Heart right ventricle (tissue), 16 donors: ENCODE results near the gene PRLR. TPM values are rescaled to one million over a fixed set of nuclear protein-coding genes. Genes with fewer than 3 reads are reported as not detected.

Experiments used
- ATAC-seq, 8 donors: fragments of 200-7000 bp; cut with Tn5 transposase; one replicate each; pipeline ENCODE4 v1.9.1; 2020; ENCODE audit warnings: mild to moderate bottlenecking in 8 of 8, moderate library complexity in 8 of 8, moderate number of reproducible peaks in 1 of 8
- DNase-seq, 2 donors: peaks; one replicate each; pipeline ENCODE4 v3.0.0-alpha.2; 2020
- H3K27ac ChIP-seq, 10 donors: fragments of 200-600 bp; sonication (generic) in 2 of 10; one replicate each; pipeline versions ENCODE4 v1.5.0 to v1.8.0; 2020 to 2022; ENCODE audit warnings: mild to moderate bottlenecking in 3 of 10
- H3K27me3 ChIP-seq, 7 donors: fragments of 200-600 bp; one replicate each; pipeline ENCODE4 v1.8.0; 2021 to 2022; ENCODE audit warnings: mild to moderate bottlenecking in 2 of 7
- H3K36me3 ChIP-seq, 9 donors: fragments of 200-600 bp; sonication (generic) in 1 of 9; one replicate each; pipeline versions ENCODE4 v1.5.0 to v1.8.0; 2020 to 2022; ENCODE audit warnings: mild to moderate bottlenecking in 2 of 9
- H3K4me1 ChIP-seq, 9 donors: fragments of 200-600 bp; sonication (generic) in 1 of 9; one replicate each; pipeline versions ENCODE4 v1.5.0 to v1.8.0; 2020 to 2022; ENCODE audit warnings: mild to moderate bottlenecking in 4 of 9
- H3K4me3 ChIP-seq, 10 donors: fragments of 200-600 bp; sonication (generic) in 2 of 10; one replicate each; pipeline versions ENCODE4 v1.5.0 to v1.8.0; 2020 to 2022; ENCODE audit warnings: mild to moderate bottlenecking in 7 of 10, moderate library complexity in 2 of 10
- H3K9me3 ChIP-seq, 11 donors: fragments of 200-600 bp in 10 of 11; sonication (generic) in 2 of 11; one replicate each; pipeline versions ENCODE4 v1.5.0 to v1.8.0; 2013 to 2022; ENCODE audit warnings: mild to moderate bottlenecking in 2 of 11, control low read depth in 1 of 11, moderate library complexity in 1 of 11
- WGBS, 2 donors: extraction: QIAGEN DNeasy Blood & Tissue Kit; methylation state at CpG; one replicate each; pipeline ENCODE4 v1.1.7; 2013; ENCODE audit warnings: inconsistent platforms in 1 of 2; 5-methylcytosine and 5-hydroxymethylcytosine counted together
- intact Hi-C, 10 donors: fragments of 100-400 bp; cut with DNase I; formaldehyde crosslinking; loops; one replicate each; pipeline versions ENCODE4 v1.11.1 to v1.14.2; 2022
- polyA plus RNA-seq, 2 donors: library from polyadenylated mRNA; stranded (reverse); fragments of 200-250 nt; gene quantifications; one replicate each; pipeline ENCODE4 v1.2.3, GENCODE V29; 2013
- total RNA-seq, 10 donors: library from RNA; stranded (reverse); fragmentation: NEBNext Ultra II Directional in 3 of 10; extraction: Animal tissue kit (Norgen Biotek cat#: 25700) in 3 of 10; gene quantifications; one replicate each; pipeline versions ENCODE4 v1.2.1 to v1.2.4, GENCODE V29; 2021 to 2023
- TF ChIP-seq, protein P1 (sequence below), 9 donors: fragments of 200-600 bp; sonication (generic) in 2 of 9; IDR thresholded peaks; one replicate each; pipeline versions ENCODE4 v1.5.0 to v1.8.0; 2021 to 2022; ENCODE audit warnings: antibody characterized with exemption in 9 of 9, mild to moderate bottlenecking in 5 of 9, moderate library complexity in 1 of 9
- donor health status: Arrhythmogenic right ventricular cardiomyopathy.
- donor health status: ischemic (EF 13 %, LVEDD 7.1; RV severe dilation, severe dysfunction).
- donor health status: healthy with polysubstance abuse.
- donor health status: DM: no; HTN: yes; CAD: no.
- donor health status: DM: no; HTN: no; CAD: no.
- donor health status: ischemic (EF 25% LVEDD 6.9; RV normal size, moderate dysfunction).
- donor health status: ischemic (EF 25% LVEDD 5.7; RV mildly dilated, moderate dysfunction).
- donor health status: healthy.
- donor health status: DM: yes; HTN: yes; CAD: no.
- donor health status: Ischemic cardiomyopathy.
- donor health status: ischemic (EF 35%, LVEDD 5.7; RV mildly dilated, moderate dysfunction).
- donor health status: nonischemic (EF 11% LVEDD 7.7; RV severe dilation, severe dysfunction).
- donor health status: DM: yes; HTN: yes; CAD: no.
- donor health status: PGD.
- donor health status: ischemic (EF 29% LVEDD 5.4; RV normal size, mild dysfunction).
- donor health status: nonischemic (EF 23%, LVEDD 6.1; RV moderate dilation, normal function).

The PRLR gene
- total and polyA plus RNA-seq, 12 donors, result 0.04 to 1.3 (median 0.47) TPM

DNA sequence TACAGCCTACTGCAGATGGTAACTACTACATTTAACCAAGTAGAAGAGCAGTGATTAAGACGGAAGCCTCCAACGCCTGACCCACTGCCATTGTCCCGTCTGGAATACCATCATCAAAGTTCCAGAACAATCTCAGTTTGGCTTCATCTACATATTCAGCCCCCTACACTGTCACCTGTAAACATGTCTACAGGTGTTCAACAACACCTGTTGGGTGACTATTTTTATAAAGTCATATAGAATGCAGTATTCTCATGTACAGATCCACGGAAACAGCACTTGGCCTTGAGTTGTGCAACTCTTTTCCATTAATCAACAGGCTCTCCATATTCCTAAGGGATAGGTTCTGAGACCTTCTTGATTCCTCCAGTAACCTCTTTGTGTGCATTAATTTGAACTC, 129.3 kb downstream of the PRLR start:
- no peak for ATAC-seq
- Histone ChIP-seq H3K9me3 (no peaks in the 10 kb centered on the region), H3K36me3 (no peaks in the 10 kb centered on the region), H3K27ac (no peak overlapping the region), H3K27me3 (peaks cover 0 to 12% (median 0%) of the 10 kb centered on the region in 7 donors), H3K4me1 (no peaks in the 10 kb centered on the region), H3K4me3 (no peak overlapping the region)
- WGBS, 2 donors, result 90 to 93% methylated on average over 4 of the region's 4 CpGs
- TF ChIP-seq, protein P1, sequence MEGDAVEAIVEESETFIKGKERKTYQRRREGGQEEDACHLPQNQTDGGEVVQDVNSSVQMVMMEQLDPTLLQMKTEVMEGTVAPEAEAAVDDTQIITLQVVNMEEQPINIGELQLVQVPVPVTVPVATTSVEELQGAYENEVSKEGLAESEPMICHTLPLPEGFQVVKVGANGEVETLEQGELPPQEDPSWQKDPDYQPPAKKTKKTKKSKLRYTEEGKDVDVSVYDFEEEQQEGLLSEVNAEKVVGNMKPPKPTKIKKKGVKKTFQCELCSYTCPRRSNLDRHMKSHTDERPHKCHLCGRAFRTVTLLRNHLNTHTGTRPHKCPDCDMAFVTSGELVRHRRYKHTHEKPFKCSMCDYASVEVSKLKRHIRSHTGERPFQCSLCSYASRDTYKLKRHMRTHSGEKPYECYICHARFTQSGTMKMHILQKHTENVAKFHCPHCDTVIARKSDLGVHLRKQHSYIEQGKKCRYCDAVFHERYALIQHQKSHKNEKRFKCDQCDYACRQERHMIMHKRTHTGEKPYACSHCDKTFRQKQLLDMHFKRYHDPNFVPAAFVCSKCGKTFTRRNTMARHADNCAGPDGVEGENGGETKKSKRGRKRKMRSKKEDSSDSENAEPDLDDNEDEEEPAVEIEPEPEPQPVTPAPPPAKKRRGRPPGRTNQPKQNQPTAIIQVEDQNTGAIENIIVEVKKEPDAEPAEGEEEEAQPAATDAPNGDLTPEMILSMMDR (IDR thresholded peaks at IDR 0.05), result no peak
- intact Hi-C loops, result no loop called here
- DNase-seq, result no peak

DNA sequence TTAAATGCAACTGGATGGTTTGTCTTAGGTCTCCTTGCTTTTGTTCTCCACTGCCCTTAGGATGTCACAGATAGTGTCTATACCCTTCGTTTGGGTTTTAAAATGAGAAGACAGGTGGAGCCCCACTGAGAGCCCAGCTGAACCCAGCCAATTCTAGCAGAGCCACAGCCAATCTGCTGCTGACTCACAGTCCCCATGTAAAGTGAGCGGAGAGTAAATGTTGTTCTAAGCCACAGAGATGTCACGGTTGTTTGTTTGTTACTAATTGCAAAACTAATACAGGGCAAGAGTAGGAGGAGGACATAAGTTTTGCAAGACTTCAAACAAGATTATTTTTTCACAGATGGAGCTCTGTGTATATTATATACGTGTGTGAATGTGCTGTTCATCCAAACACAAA, 132.1 kb downstream of the PRLR start:
- 70 to 73% methylated on average over 4 of the region's 4 CpGs for WGBS, 2 donors
- H3K4me1 ChIP-seq, result no peaks in the 10 kb centered on the region
- no peak overlapping the region for H3K27ac ChIP-seq
- H3K36me3 ChIP-seq, result no peaks in the 10 kb centered on the region
- TF ChIP-seq, protein P1 (IDR thresholded peaks at IDR 0.05), result no peak
- intact Hi-C loops, result loop anchor here in 4 of 10 donors (10.0 kb wide), 2 partner anchors 87 to 827 kb away; no protein-coding TSS in a partner anchor
- peaks cover 0 to 10% (median 0%) of the 10 kb centered on the region in 7 donors for H3K27me3 ChIP-seq
- ATAC-seq, result no peak
- no peaks in the 10 kb centered on the region for H3K9me3 ChIP-seq
- no peak overlapping the region for H3K4me3 ChIP-seq
- DNase-seq, result no peak

DNA sequence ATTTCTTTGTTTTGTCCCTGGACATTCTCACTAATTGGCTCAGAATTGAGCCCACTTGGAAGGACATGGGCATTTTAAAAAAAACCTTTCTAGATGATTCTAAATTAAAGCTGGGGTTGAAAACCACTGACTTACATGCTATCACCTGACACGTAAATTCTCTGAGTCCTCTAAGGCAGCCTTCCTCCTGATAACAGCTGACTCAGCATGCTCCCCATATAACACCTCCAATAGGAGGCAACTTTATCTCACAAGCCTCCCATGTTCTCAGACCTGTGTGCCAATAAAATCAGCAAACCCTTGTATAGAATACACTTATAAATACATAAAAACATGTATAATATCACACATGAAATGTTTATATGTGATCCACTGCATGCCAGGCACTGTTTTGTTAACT, 133.4 kb downstream of the PRLR start:
- Histone ChIP-seq H3K27me3 (peaks cover 0 to 10% (median 0%) of the 10 kb centered on the region in 7 donors), H3K36me3 (no peaks in the 10 kb centered on the region), H3K27ac (no peak overlapping the region), H3K4me3 (no peak overlapping the region), H3K9me3 (no peaks in the 10 kb centered on the region), H3K4me1 (no peaks in the 10 kb centered on the region)
- 66 to 73% methylated on average over 1 of the region's 1 CpG for WGBS, 2 donors
- TF ChIP-seq, protein P1 (IDR thresholded peaks at IDR 0.05), result no peak
- DNase-seq (no peak), ATAC-seq (no peak)
- intact Hi-C loops, result loop anchor here in 4 of 10 donors (10.0 kb wide), 2 partner anchors 88 to 828 kb away; no protein-coding TSS in a partner anchor

DNA sequence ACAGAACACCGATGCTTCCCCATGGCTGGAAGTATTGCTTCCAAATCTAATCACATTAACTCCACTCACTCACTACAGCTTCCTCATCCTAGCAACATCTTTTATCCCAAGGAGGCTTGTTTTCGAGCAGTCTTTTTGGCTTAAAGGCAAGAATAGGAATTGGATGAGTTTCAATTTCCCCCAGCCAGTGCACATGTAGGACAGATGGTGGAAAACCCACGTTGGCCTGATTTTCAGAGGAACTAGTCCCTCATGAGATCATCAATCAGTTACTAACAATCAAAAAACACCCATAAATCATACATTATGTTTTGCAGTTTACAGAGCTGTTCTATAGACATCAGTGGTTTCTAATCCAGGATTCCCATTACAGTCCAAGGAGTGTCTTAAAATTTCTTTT, 134.1 kb downstream of the PRLR start:
- Histone ChIP-seq H3K9me3 (no peaks in the 10 kb centered on the region), H3K27me3 (peaks cover 0 to 10% (median 0%) of the 10 kb centered on the region in 7 donors), H3K36me3 (no peaks in the 10 kb centered on the region), H3K4me1 (no peaks in the 10 kb centered on the region), H3K27ac (no peak overlapping the region), H3K4me3 (no peak overlapping the region)
- intact Hi-C loops, result loop anchor here in 4 of 10 donors (10.0 kb wide), 2 partner anchors 89 to 829 kb away; no protein-coding TSS in a partner anchor
- ATAC-seq (no peak), DNase-seq (no peak)
- WGBS, 2 donors, result 43 to 48% methylated on average over 3 of the region's 3 CpGs
- TF ChIP-seq, protein P1 (IDR thresholded peaks at IDR 0.05), result no peak
